ENCODE data around the gene LRRC55.
A peak's percentile ranks its signal among the peaks of the same experiment; 100 is the strongest.

The LRRC55 gene

GRCh38 chr11:57203882-57204480 lies 22.2 kb downstream of the LRRC55 start:
- peaks cover 41% of the 10 kb centered on the region for H3K27me3 ChIP-seq (replicated peaks; ENCODE audit: control insufficient read depth, insufficient read depth, low read length)
- H3K9ac ChIP-seq (ENCODE audit: low read length), result no peak overlapping the region
- H3K36me3 ChIP-seq (ENCODE audit: control insufficient read depth, insufficient read depth, low read length, severe bottlenecking), result no peaks in the 10 kb centered on the region
- peaks cover 5% of the 10 kb centered on the region for H3K4me1 ChIP-seq (ENCODE audit: control insufficient read depth, insufficient read depth, low read length)
- H3K4me3 ChIP-seq (ENCODE audit: low read length), result no peak overlapping the region
- no peak for DNase-seq (ENCODE audit: low read depth)
- H3K9me3 ChIP-seq (ENCODE audit: control insufficient read depth, low read length), result no peaks in the 10 kb centered on the region

- Histone ChIP-seq H3K36me3 (ENCODE audit: control insufficient read depth, insufficient read depth, low read length, severe bottlenecking) (no peaks in the 10 kb centered on the region), H3K27me3 (replicated peaks; ENCODE audit: control insufficient read depth, insufficient read depth, low read length) (peaks cover 29% of the 10 kb centered on the region), H3K9ac (ENCODE audit: low read length) (no peak overlapping the region), H3K9me3 (ENCODE audit: control insufficient read depth, low read length) (no peaks in the 10 kb centered on the region), H3K4me3 (ENCODE audit: low read length) (no peak overlapping the region), H3K4me1 (ENCODE audit: control insufficient read depth, insufficient read depth, low read length) (peaks cover 5% of the 10 kb centered on the region)
- DNase-seq (ENCODE audit: low read depth), result peak; percentile 90
These were observed 23.4 kb downstream of the LRRC55 start for GRCh38 chr11:57205041-57205641.

GRCh38 chr11:57207168-57207567 lies 25.4 kb downstream of the LRRC55 start:
- no peak for DNase-seq (ENCODE audit: low read depth)
- peaks cover 5% of the 10 kb centered on the region for H3K4me1 ChIP-seq (ENCODE audit: control insufficient read depth, insufficient read depth, low read length)
- no peak overlapping the region for H3K4me3 ChIP-seq (ENCODE audit: low read length)
- H3K9me3 ChIP-seq (ENCODE audit: control insufficient read depth, low read length), result no peaks in the 10 kb centered on the region
- H3K9ac ChIP-seq (ENCODE audit: low read length), result no peak overlapping the region
- H3K36me3 ChIP-seq (ENCODE audit: control insufficient read depth, insufficient read depth, low read length, severe bottlenecking), result no peaks in the 10 kb centered on the region
- peaks cover 9% of the 10 kb centered on the region for H3K27me3 ChIP-seq (replicated peaks; ENCODE audit: control insufficient read depth, insufficient read depth, low read length)

GRCh38 chr11:57210781-57211180 lies 29.0 kb downstream of the LRRC55 start:
- DNase-seq (ENCODE audit: low read depth), result no peak

GRCh38 chr11:57213342-57214097 lies 31.8 kb downstream of the LRRC55 start:
- H3K9ac ChIP-seq (ENCODE audit: low read length), result no peak overlapping the region
- H3K9me3 ChIP-seq (ENCODE audit: control insufficient read depth, low read length), result no peaks in the 10 kb centered on the region
- H3K4me3 ChIP-seq (ENCODE audit: low read length), result no peak overlapping the region
- no peaks in the 10 kb centered on the region for H3K27me3 ChIP-seq (replicated peaks; ENCODE audit: control insufficient read depth, insufficient read depth, low read length)
- H3K36me3 ChIP-seq (ENCODE audit: control insufficient read depth, insufficient read depth, low read length, severe bottlenecking), result no peaks in the 10 kb centered on the region
- no peak for DNase-seq (ENCODE audit: low read depth)
- peaks cover 16% of the 10 kb centered on the region for H3K4me1 ChIP-seq (ENCODE audit: control insufficient read depth, insufficient read depth, low read length)

More at GRCh38 chr11:57210781-57211180, 29.0 kb downstream of the LRRC55 start:
- peaks cover 16% of the 10 kb centered on the region for H3K4me1 ChIP-seq (ENCODE audit: control insufficient read depth, insufficient read depth, low read length)
- H3K9me3 ChIP-seq (ENCODE audit: control insufficient read depth, low read length), result no peaks in the 10 kb centered on the region
- H3K4me3 ChIP-seq (ENCODE audit: low read length), result no peak overlapping the region
- no peaks in the 10 kb centered on the region for H3K27me3 ChIP-seq (replicated peaks; ENCODE audit: control insufficient read depth, insufficient read depth, low read length)
- no peak overlapping the region for H3K9ac ChIP-seq (ENCODE audit: low read length)
- H3K36me3 ChIP-seq (ENCODE audit: control insufficient read depth, insufficient read depth, low read length, severe bottlenecking), result no peaks in the 10 kb centered on the region

GRCh38 chr11:57214098-57214417 lies 32.3 kb downstream of the LRRC55 start:
- no peaks in the 10 kb centered on the region for H3K36me3 ChIP-seq (ENCODE audit: control insufficient read depth, insufficient read depth, low read length, severe bottlenecking)
- H3K9ac ChIP-seq (ENCODE audit: low read length), result no peak overlapping the region
- no peaks in the 10 kb centered on the region for H3K27me3 ChIP-seq (replicated peaks; ENCODE audit: control insufficient read depth, insufficient read depth, low read length)
- DNase-seq (ENCODE audit: low read depth), result peak; percentile 30
- H3K4me3 ChIP-seq (ENCODE audit: low read length), result peak overlapping the region; percentile 20
- no peaks in the 10 kb centered on the region for H3K9me3 ChIP-seq (ENCODE audit: control insufficient read depth, low read length)
- peaks cover 20% of the 10 kb centered on the region for H3K4me1 ChIP-seq (ENCODE audit: control insufficient read depth, insufficient read depth, low read length)

- Histone ChIP-seq H3K4me1 (ENCODE audit: control insufficient read depth, insufficient read depth, low read length) (peaks cover 20% of the 10 kb centered on the region), H3K4me3 (ENCODE audit: low read length) (peak overlapping the region; percentile 20), H3K36me3 (ENCODE audit: control insufficient read depth, insufficient read depth, low read length, severe bottlenecking) (no peaks in the 10 kb centered on the region), H3K9me3 (ENCODE audit: control insufficient read depth, low read length) (no peaks in the 10 kb centered on the region), H3K9ac (ENCODE audit: low read length) (peak overlapping the region; percentile 9), H3K27me3 (replicated peaks; ENCODE audit: control insufficient read depth, insufficient read depth, low read length) (no peaks in the 10 kb centered on the region)
- peak; percentile 85 for DNase-seq (ENCODE audit: low read depth)
These were observed 32.7 kb downstream of the LRRC55 start for GRCh38 chr11:57214494-57214893.

- Histone ChIP-seq H3K4me3 (ENCODE audit: low read length) (no peak overlapping the region), H3K36me3 (ENCODE audit: control insufficient read depth, insufficient read depth, low read length, severe bottlenecking) (no peaks in the 10 kb centered on the region), H3K9me3 (ENCODE audit: control insufficient read depth, low read length) (no peaks in the 10 kb centered on the region), H3K9ac (ENCODE audit: low read length) (no peak overlapping the region), H3K4me1 (ENCODE audit: control insufficient read depth, insufficient read depth, low read length) (peaks cover 20% of the 10 kb centered on the region), H3K27me3 (replicated peaks; ENCODE audit: control insufficient read depth, insufficient read depth, low read length) (no peaks in the 10 kb centered on the region)
- no peak for DNase-seq (ENCODE audit: low read depth)
These were observed 34.7 kb downstream of the LRRC55 start for GRCh38 chr11:57216463-57216862.

GRCh38 chr11:57217053-57217452 lies 35.3 kb downstream of the LRRC55 start:
- no peaks in the 10 kb centered on the region for H3K9me3 ChIP-seq (ENCODE audit: control insufficient read depth, low read length)
- no peak overlapping the region for H3K4me3 ChIP-seq (ENCODE audit: low read length)
- no peak overlapping the region for H3K9ac ChIP-seq (ENCODE audit: low read length)
- H3K36me3 ChIP-seq (ENCODE audit: control insufficient read depth, insufficient read depth, low read length, severe bottlenecking), result no peaks in the 10 kb centered on the region
- H3K27me3 ChIP-seq (replicated peaks; ENCODE audit: control insufficient read depth, insufficient read depth, low read length), result no peaks in the 10 kb centered on the region
- no peak for DNase-seq (ENCODE audit: low read depth)
- peaks cover 20% of the 10 kb centered on the region for H3K4me1 ChIP-seq (ENCODE audit: control insufficient read depth, insufficient read depth, low read length)

GRCh38 chr11:57219021-57219627 lies 37.4 kb downstream of the LRRC55 start:
- no peak overlapping the region for H3K4me3 ChIP-seq (ENCODE audit: low read length)
- no peaks in the 10 kb centered on the region for H3K9me3 ChIP-seq (ENCODE audit: control insufficient read depth, low read length)
- H3K36me3 ChIP-seq (ENCODE audit: control insufficient read depth, insufficient read depth, low read length, severe bottlenecking), result no peaks in the 10 kb centered on the region
- peak; percentile 42 for DNase-seq (ENCODE audit: low read depth)
- H3K4me1 ChIP-seq (ENCODE audit: control insufficient read depth, insufficient read depth, low read length), result peaks cover 13% of the 10 kb centered on the region
- H3K9ac ChIP-seq (ENCODE audit: low read length), result no peak overlapping the region
- no peaks in the 10 kb centered on the region for H3K27me3 ChIP-seq (replicated peaks; ENCODE audit: control insufficient read depth, insufficient read depth, low read length)

GRCh38 chr11:57222239-57222638 lies 40.5 kb downstream of the LRRC55 start:
- no peaks in the 10 kb centered on the region for H3K36me3 ChIP-seq (ENCODE audit: control insufficient read depth, insufficient read depth, low read length, severe bottlenecking)

More at GRCh38 chr11:57222239-57222638, 40.5 kb downstream of the LRRC55 start:
- Histone ChIP-seq H3K27me3 (replicated peaks; ENCODE audit: control insufficient read depth, insufficient read depth, low read length) (no peaks in the 10 kb centered on the region), H3K9ac (ENCODE audit: low read length) (no peak overlapping the region), H3K4me3 (ENCODE audit: low read length) (no peak overlapping the region), H3K9me3 (ENCODE audit: control insufficient read depth, low read length) (no peaks in the 10 kb centered on the region), H3K4me1 (ENCODE audit: control insufficient read depth, insufficient read depth, low read length) (peaks cover 5% of the 10 kb centered on the region)
- DNase-seq (ENCODE audit: low read depth), result no peak
